AG09309 (cell line): Measurements from ENCODE around the gene AKT1S1.

Experiments used
- DNase-seq: peaks from one replicate; pipeline ENCODE4 v3.0.0-alpha.2; 2010; ENCODE audit warnings: low read depth
- H3K4me3 ChIP-seq: 2 replicates; pipeline ENCODE4 v1.5.1; 2011; ENCODE audit warnings: mild to moderate bottlenecking, low read depth, low read length, moderate library complexity; ENCODE audit not compliant: control insufficient read depth
- CTCF ChIP-seq: IDR thresholded peaks from 2 replicates; pipeline ENCODE4 v1.5.1; 2011; ENCODE audit warnings: mild to moderate bottlenecking, low read depth, low read length, inconsistent platforms; ENCODE audit not compliant: insufficient read depth, control insufficient read depth; ENCODE audit errors: missing control alignments

AKT1S1 gene

GRCh38 chr19:49837425-49837824 lies 39.7 kb downstream of the AKT1S1 start:
- H3K4me3 ChIP-seq = no peak overlapping the region
- no peak for TF ChIP-seq CTCF
- DNase-seq = no peak

DNA sequence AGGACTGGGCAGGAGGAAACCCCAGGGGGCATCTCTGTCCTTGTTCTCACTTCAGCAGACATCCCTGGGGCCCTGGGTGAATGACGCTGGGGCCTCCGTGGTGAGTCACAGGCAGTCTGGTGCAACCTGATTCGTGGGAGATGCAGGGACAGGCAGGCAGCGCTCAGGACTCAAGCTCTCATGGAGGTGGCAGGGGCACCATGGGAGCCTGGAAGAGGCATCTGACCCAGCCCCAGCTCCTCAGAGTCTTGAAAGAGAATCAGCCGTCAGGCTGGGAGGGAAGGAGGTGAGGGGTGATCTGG lies 40.2 kb downstream of the AKT1S1 start:
- H3K4me3 ChIP-seq = no peak overlapping the region
- no peak for DNase-seq
- TF ChIP-seq CTCF = no peak

DNA sequence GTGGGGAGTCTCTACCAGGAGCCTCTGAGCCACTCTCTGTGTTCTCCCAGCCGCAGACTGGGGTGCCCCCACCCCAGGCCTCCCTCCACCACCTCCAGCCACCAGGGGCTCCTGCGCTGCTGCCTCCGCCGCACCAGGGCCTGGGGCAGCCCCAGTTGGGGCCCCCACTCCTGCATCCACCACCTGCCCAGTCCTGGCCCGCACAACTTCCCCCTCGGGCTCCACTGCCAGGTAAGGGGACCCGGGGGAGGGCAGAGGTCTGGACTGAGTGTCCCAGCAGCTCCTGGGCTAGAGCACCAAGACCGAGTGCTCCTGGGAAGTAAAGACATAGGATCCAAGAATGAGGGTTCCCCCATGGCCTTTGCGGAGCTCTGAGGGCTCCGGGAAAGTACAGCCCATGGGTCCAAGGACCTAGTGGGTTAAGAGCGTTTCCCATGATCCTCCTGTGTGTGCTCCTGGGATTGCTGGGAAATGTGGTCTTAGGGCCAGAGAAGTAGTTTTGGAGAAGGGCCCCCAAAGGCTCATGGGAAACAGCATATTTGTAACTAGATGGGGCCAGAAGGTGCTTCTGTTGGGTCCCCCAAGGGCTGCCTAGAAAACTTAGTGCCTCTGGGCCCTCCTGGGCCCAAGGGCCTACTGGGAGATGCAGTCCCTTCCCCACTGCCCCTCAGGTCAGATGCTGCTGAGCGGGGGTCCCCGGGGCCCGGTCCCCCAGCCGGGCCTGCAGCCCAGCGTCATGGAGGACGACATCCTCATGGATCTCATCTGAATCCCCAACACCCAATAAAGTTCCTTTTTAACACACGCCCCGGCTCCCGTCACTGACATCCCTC lies 40.8 kb downstream of the AKT1S1 start:
- no peak for TF ChIP-seq CTCF
- DNase-seq = no peak
- no peak overlapping the region for H3K4me3 ChIP-seq

DNA sequence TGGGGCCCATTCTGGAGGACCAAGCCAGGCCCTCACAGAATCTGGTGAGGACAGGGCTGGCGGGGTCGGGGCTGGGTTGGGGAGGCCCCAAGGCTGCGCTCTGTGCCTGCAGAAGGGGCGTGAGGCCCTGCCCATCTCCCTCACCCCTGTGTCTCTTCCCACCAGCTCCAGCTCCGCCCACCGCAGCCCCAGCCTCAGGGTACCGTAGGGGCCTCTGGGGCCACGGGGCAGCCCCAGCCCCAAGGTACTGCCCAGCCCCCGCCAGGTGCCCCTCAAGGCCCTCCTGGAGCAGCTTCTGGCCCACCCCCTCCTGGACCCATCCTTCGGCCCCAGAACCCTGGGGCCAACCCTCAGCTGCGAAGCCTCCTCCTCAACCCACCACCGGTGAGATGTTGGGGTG lies 41.6 kb downstream of the AKT1S1 start:
- no peak for DNase-seq
- TF ChIP-seq CTCF = no peak
- H3K4me3 ChIP-seq = no peak overlapping the region

- DNase-seq = no peak
- TF ChIP-seq CTCF = no peak
- no peak overlapping the region for H3K4me3 ChIP-seq
Measured at GRCh38 chr19:49833599-49833998, 43.6 kb downstream of the AKT1S1 start.

DNA sequence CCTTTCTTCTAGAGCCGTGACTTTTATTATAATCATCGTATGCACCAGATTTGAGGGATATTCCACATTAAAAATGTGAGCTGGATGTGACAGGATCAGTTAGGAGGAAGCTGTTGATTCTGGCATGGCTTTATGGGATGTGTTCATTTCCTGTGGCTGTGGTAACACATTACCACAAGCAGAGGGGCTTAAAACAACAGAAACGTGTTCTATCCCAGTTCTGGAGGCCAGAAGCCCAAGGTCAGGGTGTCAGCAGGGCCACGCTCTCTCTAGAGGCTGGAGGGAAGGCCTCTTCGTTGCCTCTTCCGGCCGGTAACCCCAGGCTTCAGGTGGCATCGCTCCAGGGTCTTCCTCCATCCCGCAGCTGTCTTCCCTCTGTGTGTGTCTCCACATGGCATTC lies 44.6 kb downstream of the AKT1S1 start:
- H3K4me3 ChIP-seq = no peak overlapping the region
- no peak for TF ChIP-seq CTCF
- no peak for DNase-seq
